Amniotic epithelial cell (primary cell): Measurements from ENCODE around the gene PNMT.
"Not testable (repeated sequence)": the region's sequence is repeated elsewhere in the genome, so short reads cannot be mapped to it uniquely, and the experiment has no call there.

Source experiments
- DNase-seq: peaks from one replicate; pipeline ENCODE4 v3.0.0-alpha.2; 2010; ENCODE audit warnings: low read depth

The PNMT gene

DNA sequence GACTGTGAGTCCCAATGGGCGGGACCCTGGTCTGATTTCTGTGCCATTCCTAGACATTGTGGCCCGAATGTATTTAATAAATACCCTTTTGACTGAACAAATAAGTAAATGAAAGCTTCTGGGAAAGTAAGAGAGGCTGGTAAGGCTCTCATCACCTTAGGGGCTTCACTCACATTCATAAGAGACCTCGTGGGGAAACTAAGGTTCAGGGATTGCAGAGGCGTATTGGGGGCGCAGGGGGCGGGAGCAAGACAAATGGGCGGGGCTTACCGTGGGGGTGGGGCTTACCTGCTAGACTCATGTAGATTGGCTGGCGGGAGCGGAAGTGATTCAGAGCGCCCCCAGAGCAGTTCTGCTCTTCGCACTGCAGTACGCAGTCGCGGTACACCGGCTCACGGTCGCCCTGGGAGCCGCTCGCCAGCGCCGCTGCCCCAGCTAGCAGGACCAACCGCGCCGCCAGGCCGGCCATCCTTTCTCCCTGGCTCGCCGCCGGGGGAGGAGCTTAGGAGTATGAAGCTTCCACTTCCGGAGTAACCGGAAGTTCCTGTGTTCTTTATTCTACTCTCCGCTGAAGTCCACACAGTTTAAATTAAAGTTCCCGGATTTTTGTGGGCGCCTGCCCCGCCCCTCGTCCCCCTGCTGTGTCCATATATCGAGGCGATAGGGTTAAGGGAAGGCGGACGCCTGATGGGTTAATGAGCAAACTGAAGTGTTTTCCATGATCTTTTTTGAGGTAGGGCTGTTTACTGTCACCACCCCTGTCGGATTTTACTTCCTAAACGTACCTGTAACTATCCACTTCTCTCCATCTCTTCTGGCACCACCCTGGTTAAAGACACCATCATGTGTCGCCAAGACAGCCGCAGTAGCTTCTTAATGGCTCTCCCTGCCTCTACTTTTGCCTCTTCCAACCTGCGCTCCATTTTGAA lies 19.6 kb downstream of the PNMT start, which contains the start of gene PGAP3:
TSS of gene PGAP3 (minus strand) at position 512 of the 929 bp plus-strand sequence. CDS start at position 469, 43 bp downstream.
- DNase-seq, result peak; percentile 87

DNA sequence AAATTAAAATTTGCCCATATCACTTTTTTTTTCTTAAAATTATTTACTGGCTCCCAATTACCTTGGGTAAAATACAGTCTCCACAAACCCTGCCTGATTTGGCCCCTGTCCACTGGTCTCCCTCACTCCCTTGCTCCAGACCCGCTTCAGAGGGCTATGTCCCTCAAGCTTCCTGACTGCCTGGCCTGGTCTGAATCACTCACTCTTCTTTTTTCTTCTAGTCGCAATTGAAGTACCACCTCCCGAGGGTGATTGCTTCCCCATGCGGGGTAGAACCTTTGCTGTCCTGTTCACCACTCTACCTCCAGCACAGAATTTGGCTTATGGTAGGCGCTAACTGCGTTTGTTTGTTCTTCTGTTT lies 20.2 kb downstream of the PNMT start:
- DNase-seq, result no peak

DNA sequence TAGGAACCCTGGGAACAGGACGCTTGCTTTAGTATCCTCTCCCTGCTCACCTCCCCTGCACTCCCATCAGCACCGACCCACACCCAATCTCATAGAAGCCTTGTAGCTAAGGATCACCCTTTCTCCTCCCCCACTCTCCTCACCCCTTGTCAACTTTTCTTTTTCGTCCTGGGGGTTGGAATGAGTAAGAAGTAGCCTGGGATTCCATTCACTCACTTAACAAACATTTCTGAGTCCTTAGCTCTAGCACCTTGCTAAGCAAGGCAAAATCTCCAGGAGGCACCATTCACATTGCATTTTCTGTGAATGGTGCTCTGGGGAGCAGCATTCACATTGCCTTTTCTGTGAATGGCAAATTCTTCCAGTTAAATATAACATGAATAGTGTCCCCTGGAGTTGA lies 20.7 kb downstream of the PNMT start:
- no peak for DNase-seq

DNA sequence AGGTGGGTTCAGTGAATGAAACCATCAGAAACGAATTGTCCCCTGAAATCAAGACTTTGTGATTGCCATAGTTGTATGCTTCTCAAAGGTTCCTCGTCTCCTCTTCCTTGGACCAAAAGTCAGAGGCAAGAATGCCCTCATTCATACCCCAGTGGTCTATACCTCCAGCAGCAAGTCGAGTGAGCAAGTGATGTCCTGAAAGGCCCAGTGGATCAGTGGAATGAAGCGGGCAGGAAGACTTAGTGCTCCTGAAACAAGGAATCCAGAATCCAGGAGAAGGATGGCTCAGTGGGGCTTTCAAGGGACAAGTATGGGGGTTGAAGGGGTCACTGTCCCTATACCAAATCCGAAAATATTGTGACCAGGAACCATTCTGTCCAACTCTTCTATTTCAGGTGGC lies 26.3 kb downstream of the PNMT start:
- no peak for DNase-seq

GRCh38 chr17:39695089-39695474 lies 26.8 kb downstream of the PNMT start:
- no peak for DNase-seq

GRCh38 chr17:39696731-39697130 lies 28.5 kb downstream of the PNMT start:
- DNase-seq, result no peak

- DNase-seq, result no peak
Measured at GRCh38 chr17:39697961-39698360, 29.7 kb downstream of the PNMT start.

GRCh38 chr17:39699157-39699817 lies 31.0 kb downstream of the PNMT start:
- not testable (repeated sequence) for DNase-seq

DNA sequence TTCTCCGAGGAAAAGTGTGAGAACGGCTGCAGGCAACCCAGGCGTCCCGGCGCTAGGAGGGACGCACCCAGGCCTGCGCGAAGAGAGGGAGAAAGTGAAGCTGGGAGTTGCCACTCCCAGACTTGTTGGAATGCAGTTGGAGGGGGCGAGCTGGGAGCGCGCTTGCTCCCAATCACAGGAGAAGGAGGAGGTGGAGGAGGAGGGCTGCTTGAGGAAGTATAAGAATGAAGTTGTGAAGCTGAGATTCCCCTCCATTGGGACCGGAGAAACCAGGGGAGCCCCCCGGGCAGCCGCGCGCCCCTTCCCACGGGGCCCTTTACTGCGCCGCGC lies 31.5 kb downstream of the PNMT start, which contains the start of gene ERBB2:
TSS of gene ERBB2 (plus strand) at position 247 of the 330 bp plus-strand sequence. CDS start 175 bp downstream, outside the sequence.
- DNase-seq, result peak; percentile 74

GRCh38 chr17:39700148-39700987 lies 32.1 kb downstream of the PNMT start:
- peak; percentile 7 for DNase-seq

DNA sequence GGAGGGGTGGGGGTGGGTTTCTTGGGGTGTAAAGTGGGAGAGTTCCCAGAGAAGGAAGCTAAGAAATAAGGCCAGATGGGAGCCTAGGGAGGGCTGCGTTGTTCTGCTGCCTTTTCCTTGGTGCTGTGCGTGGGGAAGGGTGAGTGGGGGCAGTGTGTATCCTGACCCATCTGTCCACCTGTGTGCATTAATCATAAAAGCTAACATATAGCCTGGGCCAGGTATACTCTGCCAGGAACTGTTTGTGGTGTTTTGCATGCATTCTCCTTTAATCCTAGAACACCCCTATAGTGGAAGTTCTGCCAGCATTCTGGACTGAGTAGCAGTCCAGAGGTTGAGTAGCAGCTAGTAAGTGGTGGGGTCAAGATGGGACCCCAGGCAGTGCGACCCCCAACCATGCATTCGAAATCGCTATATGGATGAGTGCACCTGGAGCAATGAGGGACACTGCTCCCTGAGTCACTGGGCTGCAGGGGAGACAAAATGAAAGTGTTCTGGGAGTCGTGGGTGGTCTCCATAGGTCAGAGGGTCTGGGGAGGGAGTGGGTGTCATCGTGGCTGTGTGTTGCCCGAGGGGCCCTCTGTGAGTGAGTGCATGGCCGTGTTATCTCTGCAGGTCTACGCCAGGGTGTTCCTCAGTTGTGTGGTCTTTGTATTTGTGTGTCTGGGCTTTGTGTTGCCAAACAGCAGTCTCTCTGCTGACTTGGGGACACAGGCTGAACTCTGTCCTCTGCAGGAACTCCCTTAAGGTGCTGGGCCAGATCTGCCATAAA lies 32.9 kb downstream of the PNMT start:
- no peak for DNase-seq

DNA sequence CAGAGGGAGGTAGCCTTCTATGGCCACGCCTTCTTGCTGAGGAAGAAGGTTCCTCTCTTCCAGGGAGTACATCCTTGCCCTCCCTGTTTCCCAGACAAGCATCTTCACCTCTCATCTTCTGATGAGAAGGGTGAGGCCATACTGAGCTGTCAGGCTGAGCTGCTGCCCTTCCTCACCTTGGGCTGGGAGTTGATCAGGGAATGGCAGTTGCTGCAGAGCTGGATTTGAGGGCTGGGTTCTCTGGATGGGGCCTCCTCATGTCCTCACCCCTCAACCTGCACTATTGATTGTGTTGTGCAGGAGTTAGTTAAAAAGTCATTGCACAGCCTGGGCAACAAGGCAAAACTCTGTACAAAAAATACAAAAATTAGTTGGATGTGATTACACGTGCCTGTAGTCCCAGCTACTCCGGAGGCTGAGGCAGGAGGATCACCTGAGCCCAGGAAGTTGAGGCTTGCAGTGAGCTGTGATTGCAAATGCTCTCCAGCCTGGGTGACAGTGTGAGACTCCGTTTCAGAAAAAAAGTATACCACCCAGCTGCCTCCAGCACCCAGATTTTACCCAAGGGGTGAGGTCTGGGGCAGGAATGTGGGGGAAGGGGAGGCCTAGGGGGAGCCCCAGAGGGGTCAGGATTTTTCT lies 33.6 kb downstream of the PNMT start:
- no peak for DNase-seq

DNA sequence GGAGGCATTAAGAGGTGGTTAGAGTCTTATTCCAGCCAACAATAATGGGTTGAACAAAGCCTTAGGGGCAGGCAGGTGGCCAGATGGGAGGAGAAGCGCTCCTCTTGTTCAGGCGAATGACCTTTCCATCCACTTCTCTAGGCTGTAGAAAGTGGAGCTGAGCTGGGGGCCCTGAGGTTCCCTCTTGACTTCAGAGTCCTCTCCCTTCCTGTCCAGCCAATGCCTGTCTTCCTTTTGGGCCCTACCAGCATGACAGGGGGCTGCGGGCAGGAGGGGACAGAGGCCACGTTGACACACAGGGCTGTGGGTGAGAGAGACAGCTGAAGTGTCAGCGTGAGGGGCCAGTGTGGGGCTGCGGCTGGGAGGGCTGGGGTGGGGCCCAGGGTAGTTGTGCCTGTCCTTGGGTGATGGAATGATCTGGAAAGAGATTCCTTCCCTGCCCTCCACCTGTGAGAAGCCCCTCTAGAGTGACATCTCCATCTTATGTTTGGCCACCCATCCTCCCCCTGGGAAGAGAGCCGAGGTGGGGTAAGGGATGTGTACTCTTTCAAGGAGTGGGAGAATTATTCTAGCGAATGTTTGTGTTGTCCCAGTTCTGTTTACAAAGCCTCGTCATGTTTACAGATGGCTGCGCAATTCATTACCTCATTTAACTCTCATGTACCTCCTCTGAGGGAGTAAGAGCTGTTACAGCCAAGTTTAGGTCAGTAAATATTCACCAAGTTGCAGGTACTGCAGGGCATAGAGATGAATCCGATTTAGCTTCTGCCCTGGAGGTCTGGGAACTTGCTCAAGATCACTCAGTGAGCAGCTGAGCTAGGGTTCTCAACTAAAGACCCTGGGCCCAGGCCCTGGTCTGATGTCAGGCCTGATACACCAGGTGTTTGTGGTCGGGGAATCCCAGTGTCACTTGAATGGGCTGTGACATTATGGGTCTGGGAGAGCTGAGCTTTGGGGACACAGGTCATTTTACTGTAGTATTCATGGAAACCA lies 34.9 kb downstream of the PNMT start:
- DNase-seq, result no peak

DNA sequence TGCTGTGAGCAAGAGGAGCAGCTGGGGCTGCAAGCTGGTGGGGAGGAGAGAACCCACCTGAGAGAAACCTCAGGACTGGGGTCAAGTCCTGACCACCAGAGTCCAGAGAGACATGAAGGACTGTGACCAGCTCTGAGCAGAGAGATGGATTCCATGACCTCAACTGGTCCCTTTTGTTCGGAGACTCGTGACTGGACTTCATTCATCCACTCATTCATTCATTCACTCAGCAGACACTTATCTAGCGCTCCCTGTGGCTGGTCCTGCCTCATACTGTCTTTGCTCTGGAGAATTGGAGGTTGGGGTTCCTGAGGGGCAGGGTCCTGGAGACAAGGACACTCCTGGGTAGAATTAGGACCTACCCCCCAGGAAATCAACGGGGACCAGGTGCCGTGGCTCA lies 35.7 kb downstream of the PNMT start:
- no peak for DNase-seq

- peak; percentile 19 for DNase-seq
Measured at GRCh38 chr17:39704821-39705551, 36.7 kb downstream of the PNMT start.

GRCh38 chr17:39705786-39706348 lies 37.6 kb downstream of the PNMT start:
- no peak for DNase-seq

- DNase-seq, result no peak
Measured at GRCh38 chr17:39706383-39706782, 38.1 kb downstream of the PNMT start.

DNA sequence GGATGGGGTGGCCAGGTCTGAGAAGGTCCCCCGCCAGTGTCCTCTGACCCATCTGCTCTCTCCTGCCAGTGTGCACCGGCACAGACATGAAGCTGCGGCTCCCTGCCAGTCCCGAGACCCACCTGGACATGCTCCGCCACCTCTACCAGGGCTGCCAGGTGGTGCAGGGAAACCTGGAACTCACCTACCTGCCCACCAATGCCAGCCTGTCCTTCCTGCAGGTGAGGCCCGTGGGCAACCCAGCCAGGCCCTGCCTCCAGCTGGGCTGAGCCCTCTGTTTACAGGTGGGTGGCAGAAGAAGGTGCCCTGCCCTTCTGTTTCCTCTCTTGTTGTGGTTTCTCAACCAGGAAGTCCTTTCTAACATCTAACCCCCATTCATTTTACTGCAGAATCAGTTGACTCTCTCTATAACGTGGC lies 38.7 kb downstream of the PNMT start:
- no peak for DNase-seq
